22Rv1 (cell line): ENCODE data around the gene PIK3R3.

Experiments
- ZFX ChIP-seq: fragments of 450-650 bp; IDR thresholded peaks from 2 replicates; pipeline ENCODE4 v1.6.1; 2017; ENCODE audit warnings: antibody characterized with exemption, borderline replicate concordance
- TF ChIP-seq, protein P1 (sequence below): fragments of 450-650 bp; IDR thresholded peaks from 2 replicates; pipeline ENCODE4 v1.5.1; 2017; ENCODE audit warnings: mild to moderate bottlenecking

DNA sequence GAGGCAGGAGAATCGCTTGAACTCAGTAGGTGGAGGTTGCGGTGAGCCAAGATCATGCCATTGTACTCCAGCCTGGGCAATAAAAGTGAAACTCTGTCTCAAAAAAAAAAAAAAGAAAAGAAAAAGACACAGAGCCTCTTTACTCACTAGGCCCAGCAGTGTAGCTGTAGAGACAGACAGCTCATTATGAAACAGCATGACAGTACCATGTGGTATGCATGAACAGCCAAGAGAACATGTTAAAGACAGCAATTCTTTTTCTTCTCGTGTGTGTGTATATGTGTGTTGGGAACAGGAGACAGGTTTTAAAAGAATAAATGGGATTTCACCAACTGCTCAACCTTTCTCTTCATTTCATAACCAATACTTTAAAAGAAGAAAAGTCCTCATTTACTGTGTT, 118.8 kb downstream of the PIK3R3 start:
- TF ChIP-seq, protein P1, sequence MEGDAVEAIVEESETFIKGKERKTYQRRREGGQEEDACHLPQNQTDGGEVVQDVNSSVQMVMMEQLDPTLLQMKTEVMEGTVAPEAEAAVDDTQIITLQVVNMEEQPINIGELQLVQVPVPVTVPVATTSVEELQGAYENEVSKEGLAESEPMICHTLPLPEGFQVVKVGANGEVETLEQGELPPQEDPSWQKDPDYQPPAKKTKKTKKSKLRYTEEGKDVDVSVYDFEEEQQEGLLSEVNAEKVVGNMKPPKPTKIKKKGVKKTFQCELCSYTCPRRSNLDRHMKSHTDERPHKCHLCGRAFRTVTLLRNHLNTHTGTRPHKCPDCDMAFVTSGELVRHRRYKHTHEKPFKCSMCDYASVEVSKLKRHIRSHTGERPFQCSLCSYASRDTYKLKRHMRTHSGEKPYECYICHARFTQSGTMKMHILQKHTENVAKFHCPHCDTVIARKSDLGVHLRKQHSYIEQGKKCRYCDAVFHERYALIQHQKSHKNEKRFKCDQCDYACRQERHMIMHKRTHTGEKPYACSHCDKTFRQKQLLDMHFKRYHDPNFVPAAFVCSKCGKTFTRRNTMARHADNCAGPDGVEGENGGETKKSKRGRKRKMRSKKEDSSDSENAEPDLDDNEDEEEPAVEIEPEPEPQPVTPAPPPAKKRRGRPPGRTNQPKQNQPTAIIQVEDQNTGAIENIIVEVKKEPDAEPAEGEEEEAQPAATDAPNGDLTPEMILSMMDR, result no peak
- no peak for TF ChIP-seq ZFX
